Tibial nerve (tissue), 4 donors: ENCODE measurements around the gene SPTBN1. TPM values are rescaled to one million over a fixed set of nuclear protein-coding genes. Genes with fewer than 3 reads are reported as not detected.

Source experiments
- DNase-seq, 2 donors: peaks; one replicate each; pipeline ENCODE4 v3.0.0-alpha.2; 2019; ENCODE audit warnings: low spot score in 2 of 2
- H3K27ac ChIP-seq, 4 donors: fragments of 200-600 bp; sonication (generic) in 3 of 4; one replicate each; pipeline ENCODE4 v1.5.1; 2017 to 2019; ENCODE audit warnings: mild to moderate bottlenecking in 1 of 4
- H3K27me3 ChIP-seq, 2 donors: fragments of 200-600 bp; sonication (generic) in 1 of 2; one replicate each; pipeline versions ENCODE4 v1.5.1 to v1.6.0; 2017 to 2019
- H3K36me3 ChIP-seq, 3 donors: fragments of 200-600 bp; sonication (generic); one replicate each; pipeline ENCODE4 v1.5.1; 2018 to 2019
- H3K4me1 ChIP-seq, 4 donors: fragments of 200-600 bp; sonication (generic) in 3 of 4; one replicate each; pipeline ENCODE4 v1.5.1; 2017 to 2019
- H3K4me3 ChIP-seq, 4 donors: fragments of 200-600 bp; sonication (generic) in 3 of 4; one replicate each; pipeline ENCODE4 v1.5.1; 2017 to 2019; ENCODE audit warnings: mild to moderate bottlenecking in 1 of 4, moderate library complexity in 1 of 4
- H3K9me3 ChIP-seq, 4 donors: fragments of 200-600 bp; sonication (generic) in 3 of 4; one replicate each; pipeline ENCODE4 v1.5.1; 2017 to 2019
- CTCF ChIP-seq, 5 experiments: fragments of 200-600 bp in 3 of 5; fragments of 450-650 bp in 2 of 5; sonication (generic) in 3 of 5; IDR thresholded peaks; one replicate each; pipeline ENCODE4 v1.5.1; 2016 to 2019; ENCODE audit warnings: antibody characterized with exemption in 5 of 5, mild to moderate bottlenecking in 3 of 5, moderate library complexity in 2 of 5
- EP300 ChIP-seq, 2 donors: sonication (generic); formaldehyde crosslinking; IDR thresholded peaks; one replicate each; pipeline ENCODE4 v1.6.1; 2017; ENCODE audit warnings: antibody characterized with exemption in 2 of 2, mild to moderate bottlenecking in 1 of 2
- POLR2A ChIP-seq, 2 donors: fragments of 450-650 bp; IDR thresholded peaks; one replicate each; pipeline ENCODE4 v1.6.1; 2017; ENCODE audit warnings: antibody characterized with exemption in 2 of 2, mild to moderate bottlenecking in 2 of 2, moderate library complexity in 2 of 2
- WGBS, 2 donors: methylation state at CpG; one replicate each; pipeline ENCODE4 v1.1.5; 2018; 5-methylcytosine and 5-hydroxymethylcytosine counted together
- total RNA-seq, 4 donors: library from RNA; depleted of rRNA; stranded (reverse); fragments of >200 nt; gene quantifications; one replicate each; pipeline ENCODE4 v1.1.0, GENCODE V29; 2016

The SPTBN1 gene
- total RNA-seq, 4 donors from 2014 or later, result 670 to 967 (median 890) TPM

GRCh38 chr2:54486766-54487165 lies 30.6 kb downstream of the SPTBN1 start:
- H3K27ac ChIP-seq, result peak overlapping the region in 2 of 4 donors; percentile 33 to 57
- H3K4me1 ChIP-seq, result peaks cover 0 to 82% (median 35%) of the 10 kb centered on the region in 4 donors
- DNase-seq, result no peak
- WGBS, 2 donors, result 55 to 65% methylated on average over 4 of the region's 4 CpGs
- peaks cover 0 to 5% (median 0%) of the 10 kb centered on the region in 3 donors for H3K36me3 ChIP-seq
- H3K9me3 ChIP-seq, result no peaks in the 10 kb centered on the region
- TF ChIP-seq CTCF (IDR thresholded peaks at IDR 0.05), result no peak
- TF ChIP-seq POLR2A (IDR thresholded peaks at IDR 0.05), result no peak
- no peak for TF ChIP-seq EP300 (IDR thresholded peaks at IDR 0.05)
- H3K27me3 ChIP-seq, result no peaks in the 10 kb centered on the region
- no peak overlapping the region for H3K4me3 ChIP-seq

GRCh38 chr2:54490863-54491262 lies 34.7 kb downstream of the SPTBN1 start:
- Histone ChIP-seq H3K27ac (peak overlapping the region in 2 of 4 donors; percentile 4 to 41), H3K4me1 (peaks cover 0 to 82% (median 15%) of the 10 kb centered on the region in 4 donors), H3K36me3 (peaks cover 0 to under 1% (median 0%) of the 10 kb centered on the region in 3 donors), H3K4me3 (no peak overlapping the region), H3K27me3 (no peaks in the 10 kb centered on the region), H3K9me3 (no peaks in the 10 kb centered on the region)
- DNase-seq, result no peak
- 38% methylated on average over 2 of the region's 2 CpGs for WGBS, 2 donors
- no peak for TF ChIP-seq EP300 (IDR thresholded peaks at IDR 0.05)
- TF ChIP-seq POLR2A (IDR thresholded peaks at IDR 0.05), result no peak
- TF ChIP-seq CTCF (IDR thresholded peaks at IDR 0.05), result no peak

GRCh38 chr2:54492335-54492734 lies 36.2 kb downstream of the SPTBN1 start:
- Histone ChIP-seq H3K4me3 (no peak overlapping the region), H3K9me3 (no peaks in the 10 kb centered on the region), H3K36me3 (no peaks in the 10 kb centered on the region), H3K4me1 (peaks cover 0 to 87% (median 19%) of the 10 kb centered on the region in 4 donors), H3K27me3 (no peaks in the 10 kb centered on the region), H3K27ac (no peak overlapping the region)
- WGBS, 2 donors, result 49 to 65% methylated on average over 2 of the region's 2 CpGs
- no peak for DNase-seq
- TF ChIP-seq EP300 (IDR thresholded peaks at IDR 0.05), result no peak
- TF ChIP-seq CTCF (IDR thresholded peaks at IDR 0.05), result no peak
- TF ChIP-seq POLR2A (IDR thresholded peaks at IDR 0.05), result no peak

GRCh38 chr2:54494087-54494486 lies 38.0 kb downstream of the SPTBN1 start:
- Histone ChIP-seq H3K36me3 (no peaks in the 10 kb centered on the region), H3K4me1 (peaks cover 0 to 90% (median 26%) of the 10 kb centered on the region in 4 donors), H3K27me3 (no peaks in the 10 kb centered on the region), H3K27ac (no peak overlapping the region), H3K4me3 (no peak overlapping the region), H3K9me3 (no peaks in the 10 kb centered on the region)
- no peak for DNase-seq
- TF ChIP-seq CTCF (IDR thresholded peaks at IDR 0.05) (no peak), POLR2A (IDR thresholded peaks at IDR 0.05) (no peak), EP300 (IDR thresholded peaks at IDR 0.05) (no peak)
- 48 to 55% methylated on average over 3 of the region's 3 CpGs for WGBS, 2 donors

GRCh38 chr2:54496920-54497319 lies 40.8 kb downstream of the SPTBN1 start:
- 70 to 84% methylated on average over 4 of the region's 4 CpGs for WGBS, 2 donors
- Histone ChIP-seq H3K27me3 (no peaks in the 10 kb centered on the region), H3K9me3 (no peaks in the 10 kb centered on the region), H3K27ac (peak overlapping the region in 1 of 4 donors; percentile 36), H3K36me3 (no peaks in the 10 kb centered on the region), H3K4me3 (no peak overlapping the region), H3K4me1 (peaks cover 4 to 94% (median 41%) of the 10 kb centered on the region in 4 donors)
- no peak for TF ChIP-seq EP300 (IDR thresholded peaks at IDR 0.05)
- TF ChIP-seq POLR2A (IDR thresholded peaks at IDR 0.05), result no peak
- TF ChIP-seq CTCF (IDR thresholded peaks at IDR 0.05), result no peak
- no peak for DNase-seq
